Measurements from ENCODE around the gene ST7. TPM values are rescaled to one million over a fixed set of nuclear protein-coding genes. Genes with fewer than 3 reads are reported as not detected.

ST7 gene
- total RNA-seq, 2 experiments from 2014 or later = 5.2 to 7.0 TPM

DNA sequence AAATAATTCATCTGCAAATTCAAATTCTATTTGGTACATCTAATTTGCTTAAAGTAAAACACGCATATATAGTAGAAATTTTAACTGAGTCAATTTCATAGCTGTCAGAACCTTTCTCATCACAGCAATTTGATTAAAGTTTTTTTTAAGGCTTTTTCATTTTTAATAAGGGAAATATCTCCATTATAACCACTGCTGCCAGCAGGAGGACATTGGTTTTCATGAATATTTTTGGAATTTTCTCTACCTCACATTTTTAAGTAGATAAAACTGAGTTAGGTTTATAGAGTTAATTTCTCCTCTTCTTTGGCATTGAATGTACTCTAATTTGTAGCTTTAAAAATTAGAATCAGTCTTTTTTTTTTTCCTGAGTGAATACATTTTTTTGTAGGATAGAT, 82.2 kb downstream of the ST7 start:
- no peaks in the 10 kb centered on the region for H3K4me1 Mint-ChIP-seq
- peaks cover 5% of the 10 kb centered on the region for H3K9me3 Mint-ChIP-seq
- CTCF ChIA-PET = no interaction called here
- DNase-seq = no peak
- peaks cover 3% of the 10 kb centered on the region for H3K27me3 Mint-ChIP-seq
- POLR2A ChIA-PET = no interaction called here
- no peak overlapping the region for H3K27ac Mint-ChIP-seq
- no peak overlapping the region for H3K4me3 Mint-ChIP-seq
- H3K36me3 Mint-ChIP-seq (ENCODE audit: low read depth) = peaks cover 1% of the 10 kb centered on the region

DNA sequence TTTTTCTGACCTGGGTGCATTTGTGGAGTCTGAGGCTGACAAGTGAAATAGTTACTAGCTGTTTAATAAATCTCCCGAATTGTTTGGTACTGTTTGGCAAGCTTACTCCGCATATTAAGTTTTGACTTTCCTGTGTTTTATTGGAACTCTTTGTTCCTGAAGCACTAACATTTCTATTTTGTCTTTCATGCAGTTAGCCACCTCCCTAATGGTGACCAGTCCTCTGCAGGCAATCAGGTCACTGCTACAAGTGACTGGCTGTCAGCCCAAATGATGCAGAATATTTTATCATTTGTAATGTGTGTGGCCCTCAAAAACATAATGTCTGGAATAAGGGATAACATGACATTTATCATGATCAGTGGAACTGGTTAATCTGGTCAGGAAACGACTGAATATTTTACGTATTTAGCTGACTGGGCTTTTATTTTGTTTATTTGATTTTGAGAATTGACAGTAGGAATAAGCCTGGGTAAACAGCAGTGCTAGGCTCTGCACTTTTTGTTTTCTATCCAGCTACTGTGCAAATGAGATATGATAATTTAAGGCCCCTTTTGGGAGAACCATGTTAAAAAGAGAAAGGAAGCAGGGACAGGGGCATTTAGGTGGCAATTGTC, 82.9 kb downstream of the ST7 start:
- H3K27ac Mint-ChIP-seq = no peak overlapping the region
- peaks cover 3% of the 10 kb centered on the region for H3K27me3 Mint-ChIP-seq
- H3K4me3 Mint-ChIP-seq = no peak overlapping the region
- ChIA-PET POLR2A (no interaction called here), CTCF (no interaction called here)
- H3K4me1 Mint-ChIP-seq = peaks cover 4% of the 10 kb centered on the region
- peaks cover 1% of the 10 kb centered on the region for H3K36me3 Mint-ChIP-seq (ENCODE audit: low read depth)
- no peak for DNase-seq
- H3K9me3 Mint-ChIP-seq = no peaks in the 10 kb centered on the region

DNA sequence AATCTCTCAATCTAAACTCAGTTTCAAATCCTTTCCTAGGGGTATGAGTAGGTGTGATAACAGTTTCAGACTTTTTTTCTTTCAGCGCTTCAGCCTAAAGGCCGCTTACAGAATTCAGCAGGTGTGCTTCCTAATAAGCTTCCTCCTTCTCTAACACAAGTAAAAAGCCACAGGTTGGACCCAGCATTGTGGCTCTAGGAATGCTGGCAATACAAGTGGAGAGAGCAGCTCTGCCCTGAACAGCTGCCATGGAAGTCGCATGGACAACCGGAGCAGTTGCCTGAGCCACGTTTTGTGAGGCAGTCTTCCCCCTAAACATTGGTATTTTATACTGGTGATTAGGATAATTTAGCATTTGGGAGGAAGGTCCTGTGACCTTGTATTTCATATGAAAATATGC, 83.5 kb downstream of the ST7 start:
- no peaks in the 10 kb centered on the region for H3K9me3 Mint-ChIP-seq
- no peak overlapping the region for H3K4me3 Mint-ChIP-seq
- peaks cover 6% of the 10 kb centered on the region for H3K27me3 Mint-ChIP-seq
- no peak for DNase-seq
- H3K36me3 Mint-ChIP-seq (ENCODE audit: low read depth) = peaks cover 1% of the 10 kb centered on the region
- H3K4me1 Mint-ChIP-seq = peaks cover 9% of the 10 kb centered on the region
- CTCF ChIA-PET = no interaction called here
- POLR2A ChIA-PET = no interaction called here
- H3K27ac Mint-ChIP-seq = no peak overlapping the region

DNA sequence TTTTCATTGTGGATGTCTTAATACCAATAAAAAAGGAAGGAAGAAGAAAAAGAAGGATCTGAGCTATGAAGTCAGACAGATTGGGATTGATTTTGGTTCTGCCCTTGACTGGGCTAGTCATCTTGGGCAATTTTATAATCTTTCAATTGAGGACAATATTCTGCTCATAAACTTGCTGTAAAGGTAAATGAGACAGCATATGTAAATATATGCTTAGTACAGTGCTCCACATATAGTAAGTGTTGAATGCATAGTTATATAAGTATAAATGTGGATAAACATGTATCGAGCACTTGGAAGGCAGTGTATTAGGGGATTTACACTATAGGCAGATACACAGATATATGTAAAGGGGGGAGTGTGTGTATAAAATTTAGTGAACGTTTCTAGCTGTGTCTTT, 85.1 kb downstream of the ST7 start:
- no peak overlapping the region for H3K4me3 Mint-ChIP-seq
- H3K27me3 Mint-ChIP-seq = peaks cover 6% of the 10 kb centered on the region
- ChIA-PET POLR2A (no interaction called here), CTCF (no interaction called here)
- peaks cover 1% of the 10 kb centered on the region for H3K36me3 Mint-ChIP-seq (ENCODE audit: low read depth)
- DNase-seq = no peak
- H3K4me1 Mint-ChIP-seq = peaks cover 9% of the 10 kb centered on the region
- no peaks in the 10 kb centered on the region for H3K9me3 Mint-ChIP-seq
- H3K27ac Mint-ChIP-seq = no peak overlapping the region

DNA sequence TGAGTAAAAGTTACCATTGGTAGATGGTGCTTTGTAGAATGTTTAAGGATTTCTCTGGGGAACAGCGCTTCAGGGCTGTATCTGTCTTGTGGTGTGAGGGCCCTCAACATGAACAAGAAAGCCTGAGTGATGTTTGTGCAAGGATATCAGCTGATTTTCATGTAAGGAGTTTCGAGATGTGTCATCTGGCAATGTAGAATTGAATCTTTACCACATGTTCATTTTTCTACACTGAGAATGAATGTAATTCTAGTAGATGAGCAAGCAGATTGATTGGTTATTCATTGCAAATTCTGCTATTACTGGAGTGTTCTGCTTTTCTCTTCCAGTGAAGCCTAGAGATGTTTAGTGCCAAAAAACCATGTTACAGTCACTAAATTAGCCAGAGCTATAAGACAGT, 87.7 kb downstream of the ST7 start:
- ChIA-PET POLR2A (no interaction called here), CTCF (interaction anchor here (0.6 kb wide), 1 partner anchor 31 kb away, joined by 3 read pairs; no protein-coding TSS in a partner anchor)
- Mint-ChIP-seq H3K27ac (no peak overlapping the region), H3K9me3 (no peaks in the 10 kb centered on the region), H3K4me1 (peaks cover 9% of the 10 kb centered on the region), H3K27me3 (peaks cover 21% of the 10 kb centered on the region), H3K4me3 (no peak overlapping the region), H3K36me3 (ENCODE audit: low read depth) (peaks cover under 1% of the 10 kb centered on the region)
- DNase-seq = no peak

DNA sequence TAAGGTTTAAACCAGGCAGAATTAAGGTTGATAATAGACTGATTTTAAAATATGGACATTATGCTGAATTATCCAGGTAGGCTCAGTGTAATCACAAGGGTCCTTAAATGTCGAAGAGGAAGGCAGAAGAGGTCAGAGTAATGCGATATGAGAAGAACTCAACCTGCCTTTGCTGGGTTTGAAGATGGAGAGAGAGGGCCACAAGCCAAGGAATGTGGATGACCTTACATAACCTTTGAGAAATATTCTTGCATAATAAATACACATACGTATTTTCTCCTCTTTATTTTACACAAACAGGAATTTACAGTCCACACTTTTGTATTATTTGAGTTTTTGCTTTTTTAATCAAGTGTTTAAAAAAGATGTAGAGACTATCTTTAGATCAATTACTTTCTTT, 88.5 kb downstream of the ST7 start:
- no peak for DNase-seq
- H3K9me3 Mint-ChIP-seq = no peaks in the 10 kb centered on the region
- no peaks in the 10 kb centered on the region for H3K36me3 Mint-ChIP-seq (ENCODE audit: low read depth)
- CTCF ChIA-PET = no interaction called here
- POLR2A ChIA-PET = no interaction called here
- peaks cover 21% of the 10 kb centered on the region for H3K27me3 Mint-ChIP-seq
- no peak overlapping the region for H3K27ac Mint-ChIP-seq
- peaks cover 9% of the 10 kb centered on the region for H3K4me1 Mint-ChIP-seq
- H3K4me3 Mint-ChIP-seq = no peak overlapping the region

DNA sequence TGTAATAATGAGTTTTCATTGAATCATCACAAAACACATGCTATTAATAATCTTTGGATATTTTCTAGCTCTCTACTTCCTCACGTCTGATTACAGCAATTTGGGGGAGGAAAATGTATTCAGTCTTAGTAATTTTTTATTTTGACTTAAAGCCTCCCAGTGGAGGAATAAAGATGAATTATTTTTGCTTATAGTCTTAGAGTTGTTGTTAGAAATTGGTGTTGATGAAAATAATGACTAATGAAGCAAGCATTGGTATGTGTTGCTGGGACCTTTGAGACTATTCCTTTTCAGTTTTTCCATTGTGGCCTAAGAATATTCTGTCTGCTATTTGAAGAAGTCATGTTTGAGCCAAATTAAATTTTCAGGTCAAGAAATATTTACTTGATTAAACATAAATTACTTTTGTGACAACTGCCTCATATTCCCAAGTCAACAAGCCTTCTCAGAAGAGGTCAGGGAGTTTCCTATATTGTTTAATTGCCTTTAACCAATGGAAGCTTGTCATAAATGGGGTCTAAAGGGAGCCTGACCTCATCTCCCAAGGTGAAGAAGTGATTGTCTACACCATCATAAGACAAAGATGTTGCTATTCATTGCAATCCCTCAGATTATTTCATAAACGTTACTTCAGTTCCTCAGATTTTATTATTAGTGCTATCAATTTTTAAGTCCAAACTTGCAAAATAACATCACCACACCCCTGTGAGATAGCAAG, 90.0 kb downstream of the ST7 start:
- Mint-ChIP-seq H3K36me3 (ENCODE audit: low read depth) (no peaks in the 10 kb centered on the region), H3K4me1 (peaks cover 13% of the 10 kb centered on the region), H3K9me3 (no peaks in the 10 kb centered on the region), H3K27me3 (peaks cover 19% of the 10 kb centered on the region), H3K4me3 (no peak overlapping the region), H3K27ac (no peak overlapping the region)
- no peak for DNase-seq
- ChIA-PET POLR2A (no interaction called here), CTCF (no interaction called here)

DNA sequence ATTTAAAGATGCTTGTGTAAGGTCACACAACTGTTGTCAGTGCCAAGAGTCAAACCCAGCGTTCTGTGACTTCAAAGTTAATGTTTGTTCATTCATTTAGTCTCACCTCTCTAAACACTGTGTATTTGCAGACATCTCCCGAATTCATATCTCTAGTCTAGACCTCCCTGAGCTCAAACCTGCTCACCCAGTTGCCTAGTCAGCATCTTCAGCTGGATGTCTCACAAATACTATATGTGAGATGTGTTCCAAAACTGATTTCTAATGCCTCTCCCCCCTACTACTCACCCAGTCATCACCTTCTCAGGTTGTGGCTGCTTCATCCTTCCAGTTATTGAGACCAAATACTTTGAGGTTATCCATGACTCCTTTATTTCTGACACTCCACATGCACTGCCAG, 91.4 kb downstream of the ST7 start:
- peaks cover 18% of the 10 kb centered on the region for H3K27me3 Mint-ChIP-seq
- no peak overlapping the region for H3K27ac Mint-ChIP-seq
- H3K9me3 Mint-ChIP-seq = no peaks in the 10 kb centered on the region
- DNase-seq = no peak
- CTCF ChIA-PET = no interaction called here
- POLR2A ChIA-PET = no interaction called here
- peaks cover 27% of the 10 kb centered on the region for H3K4me1 Mint-ChIP-seq
- no peak overlapping the region for H3K4me3 Mint-ChIP-seq
- no peaks in the 10 kb centered on the region for H3K36me3 Mint-ChIP-seq (ENCODE audit: low read depth)

DNA sequence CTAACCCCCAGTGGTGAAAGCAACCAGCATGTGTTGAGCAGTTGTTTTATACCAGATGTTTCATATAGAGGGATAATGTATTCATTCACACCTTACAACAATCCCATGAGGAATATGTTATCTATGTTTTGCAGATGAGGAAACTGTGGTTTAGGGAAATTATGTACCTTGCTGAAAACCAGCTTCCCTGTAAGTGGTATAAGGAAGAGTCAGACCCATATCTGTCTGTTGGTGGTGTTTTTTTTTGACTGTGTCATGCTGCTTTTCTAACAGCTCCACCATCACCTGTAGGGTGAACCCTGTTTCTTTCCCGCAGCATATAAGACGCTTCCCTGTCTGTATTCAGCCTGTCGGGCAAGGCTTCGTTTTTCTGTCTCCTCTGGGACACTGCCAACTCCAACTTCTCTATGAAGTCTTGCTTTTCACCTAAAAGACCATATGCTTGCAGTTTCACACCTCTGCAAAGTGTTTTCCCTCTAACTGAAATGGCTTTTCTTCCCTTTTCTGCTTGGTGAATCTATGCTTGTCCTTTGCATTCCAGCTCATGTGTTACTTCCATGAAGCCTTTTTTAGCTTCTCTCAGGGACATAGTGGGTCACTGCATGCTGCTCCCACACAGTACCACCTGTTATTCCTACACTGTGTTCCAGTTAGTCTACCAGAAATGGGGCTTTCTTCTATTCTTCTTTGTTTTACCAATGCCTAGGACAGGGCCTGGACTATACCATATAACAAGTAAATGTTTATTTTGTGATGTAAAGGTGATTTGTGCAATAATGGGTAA, 92.8 kb downstream of the ST7 start:
- Mint-ChIP-seq H3K27ac (no peak overlapping the region), H3K36me3 (ENCODE audit: low read depth) (no peaks in the 10 kb centered on the region), H3K9me3 (no peaks in the 10 kb centered on the region), H3K4me3 (no peak overlapping the region), H3K27me3 (peaks cover 18% of the 10 kb centered on the region), H3K4me1 (peaks cover 26% of the 10 kb centered on the region)
- CTCF ChIA-PET = no interaction called here
- no peak for DNase-seq
- POLR2A ChIA-PET = no interaction called here

DNA sequence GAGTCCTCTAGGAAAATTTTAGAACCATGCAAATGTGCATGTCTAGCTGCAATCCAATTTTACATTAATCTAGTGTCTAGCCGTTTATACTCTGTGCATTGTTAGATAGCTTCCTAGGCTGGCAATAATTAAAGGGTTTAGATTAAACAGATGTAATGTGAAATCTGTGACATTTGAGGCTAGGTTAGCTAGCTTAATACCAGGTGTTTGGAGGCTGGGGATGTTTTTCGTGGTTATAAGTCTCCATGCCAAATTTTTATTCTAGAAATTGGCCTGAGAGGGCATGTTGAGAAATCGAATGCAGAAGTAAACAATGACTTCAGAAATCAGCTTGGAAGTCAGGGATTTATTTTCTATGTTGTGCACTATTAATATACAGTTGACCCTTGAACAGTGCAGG, 94.2 kb downstream of the ST7 start:
- Mint-ChIP-seq H3K27me3 (peaks cover 15% of the 10 kb centered on the region), H3K9me3 (no peaks in the 10 kb centered on the region), H3K4me1 (peaks cover 27% of the 10 kb centered on the region), H3K4me3 (no peak overlapping the region), H3K36me3 (ENCODE audit: low read depth) (peaks cover 5% of the 10 kb centered on the region), H3K27ac (no peak overlapping the region)
- ChIA-PET POLR2A (no interaction called here), CTCF (no interaction called here)
- DNase-seq = no peak

DNA sequence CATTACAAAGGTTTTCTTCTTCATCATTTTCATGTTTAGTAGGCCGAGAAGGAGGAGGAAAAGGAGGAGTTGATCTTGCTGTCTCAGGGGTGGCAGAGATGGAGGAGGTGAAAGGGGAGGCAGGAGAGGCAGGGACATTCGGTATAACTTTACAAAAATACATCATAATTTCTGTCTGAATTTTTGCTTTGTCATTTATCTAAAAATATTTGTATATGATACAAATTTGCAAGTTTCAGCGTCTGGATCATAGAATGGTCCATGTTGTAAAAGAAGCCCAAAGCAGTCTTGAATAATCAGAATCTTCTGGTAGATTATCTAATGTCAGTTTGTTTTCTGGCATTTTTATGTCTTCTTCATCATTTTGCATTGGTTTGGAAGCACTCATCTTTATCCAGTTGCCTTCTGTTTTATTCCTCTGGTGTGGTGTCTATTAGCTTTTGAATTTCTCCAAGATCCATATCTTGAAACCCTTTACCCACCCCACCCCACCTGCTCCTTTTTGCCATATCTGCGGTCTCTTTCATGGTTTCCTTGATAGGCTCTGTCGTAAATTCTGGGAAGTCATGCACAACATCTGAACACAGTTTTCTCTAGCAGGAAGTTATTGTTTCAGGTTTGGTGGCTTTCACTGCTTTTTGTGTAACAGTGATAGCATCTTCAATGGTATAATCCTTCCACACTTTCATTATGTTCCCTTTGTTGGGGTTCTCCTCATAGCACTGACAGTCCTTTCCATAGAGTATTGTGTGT, 95.0 kb downstream of the ST7 start:
- DNase-seq = peak; percentile 33
- ChIA-PET CTCF (no interaction called here), POLR2A (no interaction called here)
- Mint-ChIP-seq H3K36me3 (ENCODE audit: low read depth) (peaks cover 5% of the 10 kb centered on the region), H3K9me3 (no peaks in the 10 kb centered on the region), H3K4me3 (peak overlapping the region; percentile 65), H3K4me1 (peaks cover 27% of the 10 kb centered on the region), H3K27ac (peak overlapping the region; percentile 88), H3K27me3 (peaks cover 15% of the 10 kb centered on the region)

DNA sequence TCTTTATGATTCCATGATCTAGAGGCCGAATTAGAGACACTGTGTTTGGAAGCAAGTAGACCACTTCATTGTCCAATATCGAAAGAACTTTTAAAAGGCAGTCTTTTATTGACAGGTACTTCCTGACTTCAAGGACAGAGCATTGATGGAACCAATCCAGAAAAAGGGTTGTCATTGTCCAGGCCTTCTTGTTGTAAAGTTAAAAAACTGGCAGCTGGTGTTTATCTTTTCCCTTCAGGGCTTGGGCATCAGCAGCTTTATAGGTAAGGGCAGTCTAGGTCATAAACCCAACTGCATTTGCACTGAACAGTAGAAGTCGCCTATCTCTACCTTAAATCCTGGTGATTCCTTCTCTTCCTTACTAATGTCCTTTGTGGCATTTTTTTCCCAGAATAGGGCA, 95.6 kb downstream of the ST7 start:
- no peak for DNase-seq
- peaks cover 27% of the 10 kb centered on the region for H3K4me1 Mint-ChIP-seq
- H3K27ac Mint-ChIP-seq = peak overlapping the region; percentile 88
- POLR2A ChIA-PET = no interaction called here
- CTCF ChIA-PET = interaction anchor here (1.1 kb wide), 1 partner anchor 11 kb away, joined by 3 read pairs; no protein-coding TSS in a partner anchor
- peak overlapping the region; percentile 65 for H3K4me3 Mint-ChIP-seq
- H3K9me3 Mint-ChIP-seq = no peaks in the 10 kb centered on the region
- peaks cover 5% of the 10 kb centered on the region for H3K36me3 Mint-ChIP-seq (ENCODE audit: low read depth)
- H3K27me3 Mint-ChIP-seq = peaks cover 11% of the 10 kb centered on the region

DNA sequence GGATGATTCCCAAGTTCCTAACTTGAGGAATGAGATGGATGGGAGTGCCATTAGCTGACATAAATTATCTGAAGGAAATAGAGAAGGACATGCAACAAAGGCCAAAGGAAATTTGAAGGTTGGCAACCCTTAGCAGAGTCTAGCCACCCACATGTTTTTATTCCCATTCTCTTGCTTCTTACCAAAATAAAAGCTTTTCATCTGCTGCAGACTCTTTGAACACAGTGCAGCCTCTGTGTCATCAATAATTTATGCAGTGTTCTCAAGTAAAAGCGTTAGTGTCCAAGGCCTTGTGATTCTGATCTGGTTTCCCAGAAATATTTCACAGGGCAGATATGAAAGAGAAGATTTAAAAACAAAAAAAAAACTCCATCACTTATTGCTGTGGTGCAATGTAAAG, 98.5 kb downstream of the ST7 start:
- no peak overlapping the region for H3K4me3 Mint-ChIP-seq
- no peak for DNase-seq
- ChIA-PET CTCF (no interaction called here), POLR2A (no interaction called here)
- H3K9me3 Mint-ChIP-seq = no peaks in the 10 kb centered on the region
- H3K27me3 Mint-ChIP-seq = no peaks in the 10 kb centered on the region
- H3K36me3 Mint-ChIP-seq (ENCODE audit: low read depth) = peaks cover 5% of the 10 kb centered on the region
- no peak overlapping the region for H3K27ac Mint-ChIP-seq
- H3K4me1 Mint-ChIP-seq = peaks cover 27% of the 10 kb centered on the region
